ENCODE data around the gene CASTOR1. TPM values are rescaled to one million over a fixed set of nuclear protein-coding genes. Genes with fewer than 3 reads are reported as not detected.

Gene CASTOR1
- total and polyA plus RNA-seq, 2 donors (not counting 1 experiment from before 2014, with no cell fraction given) = 2.7 to 5.0 TPM

DNA sequence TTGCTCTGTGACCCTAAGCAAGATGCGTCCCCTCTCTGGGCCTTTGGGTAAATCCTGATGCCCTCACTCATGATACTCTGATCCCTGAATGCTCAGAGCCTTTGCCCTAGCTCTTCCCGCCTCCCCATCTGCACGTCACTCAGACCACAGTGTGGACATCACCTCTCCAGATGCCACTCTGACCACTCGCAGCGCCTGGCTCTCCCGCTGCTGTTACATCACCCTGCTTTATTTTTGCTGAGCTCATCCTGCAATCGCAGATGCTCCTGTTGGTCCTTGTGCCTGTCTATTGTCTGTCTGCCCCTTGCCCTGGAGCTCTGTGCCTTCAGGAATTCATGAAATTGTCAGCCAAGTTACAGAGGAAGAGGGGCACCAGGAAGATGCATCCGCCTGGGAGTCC lies 28.2 kb downstream of the CASTOR1 start:
- no peak overlapping the region for H3K27ac ChIP-seq (ENCODE audit: insufficient read depth, low read length)
- peaks cover 1% of the 10 kb centered on the region for H3K4me1 ChIP-seq (ENCODE audit: control insufficient read depth, extremely low read depth, insufficient read depth, low read length)
- no peaks in the 10 kb centered on the region for H3K36me3 ChIP-seq (ENCODE audit: control insufficient read depth, insufficient read depth, low read length)
- H3K27me3 ChIP-seq (ENCODE audit: control insufficient read depth, insufficient read depth, low read length) = no peaks in the 10 kb centered on the region
- H4K20me1 ChIP-seq (ENCODE audit: control insufficient read depth, extremely low read depth, insufficient read depth, low read length) = no peaks in the 10 kb centered on the region
- TF ChIP-seq, protein P1, sequence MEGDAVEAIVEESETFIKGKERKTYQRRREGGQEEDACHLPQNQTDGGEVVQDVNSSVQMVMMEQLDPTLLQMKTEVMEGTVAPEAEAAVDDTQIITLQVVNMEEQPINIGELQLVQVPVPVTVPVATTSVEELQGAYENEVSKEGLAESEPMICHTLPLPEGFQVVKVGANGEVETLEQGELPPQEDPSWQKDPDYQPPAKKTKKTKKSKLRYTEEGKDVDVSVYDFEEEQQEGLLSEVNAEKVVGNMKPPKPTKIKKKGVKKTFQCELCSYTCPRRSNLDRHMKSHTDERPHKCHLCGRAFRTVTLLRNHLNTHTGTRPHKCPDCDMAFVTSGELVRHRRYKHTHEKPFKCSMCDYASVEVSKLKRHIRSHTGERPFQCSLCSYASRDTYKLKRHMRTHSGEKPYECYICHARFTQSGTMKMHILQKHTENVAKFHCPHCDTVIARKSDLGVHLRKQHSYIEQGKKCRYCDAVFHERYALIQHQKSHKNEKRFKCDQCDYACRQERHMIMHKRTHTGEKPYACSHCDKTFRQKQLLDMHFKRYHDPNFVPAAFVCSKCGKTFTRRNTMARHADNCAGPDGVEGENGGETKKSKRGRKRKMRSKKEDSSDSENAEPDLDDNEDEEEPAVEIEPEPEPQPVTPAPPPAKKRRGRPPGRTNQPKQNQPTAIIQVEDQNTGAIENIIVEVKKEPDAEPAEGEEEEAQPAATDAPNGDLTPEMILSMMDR (conservative IDR thresholded peaks at IDR 0.05 in 1 of 2, IDR thresholded peaks at IDR 0.05 in 1 of 2; ENCODE audit: low read depth in 1 of 2, low read length in 2 of 2) = no peak
- TF ChIP-seq EZH2 (IDR thresholded peaks at IDR 0.05; ENCODE audit: low read length, missing control alignments) = no peak
- H3K9ac ChIP-seq (ENCODE audit: insufficient read depth, low read length) = no peak overlapping the region
- no peak overlapping the region for H3K4me2 ChIP-seq (ENCODE audit: extremely low read depth, insufficient read depth, low read length)
- DNase-seq (ENCODE audit: low read depth in 2 of 2) = no peak
- no peak overlapping the region for H3K4me3 ChIP-seq (replicated peaks in 1 of 4; ENCODE audit: control extremely low read depth in 1 of 4, insufficient read depth in 1 of 4, low read depth in 3 of 4, low read length in 4 of 4)
- H2AFZ ChIP-seq (ENCODE audit: low read length) = no peak overlapping the region
- no peaks in the 10 kb centered on the region for H3K79me2 ChIP-seq (ENCODE audit: control insufficient read depth, insufficient read depth, low read length)
- no peaks in the 10 kb centered on the region for H3K9me3 ChIP-seq (ENCODE audit: control insufficient read depth, insufficient read depth, low read depth, low read length)

DNA sequence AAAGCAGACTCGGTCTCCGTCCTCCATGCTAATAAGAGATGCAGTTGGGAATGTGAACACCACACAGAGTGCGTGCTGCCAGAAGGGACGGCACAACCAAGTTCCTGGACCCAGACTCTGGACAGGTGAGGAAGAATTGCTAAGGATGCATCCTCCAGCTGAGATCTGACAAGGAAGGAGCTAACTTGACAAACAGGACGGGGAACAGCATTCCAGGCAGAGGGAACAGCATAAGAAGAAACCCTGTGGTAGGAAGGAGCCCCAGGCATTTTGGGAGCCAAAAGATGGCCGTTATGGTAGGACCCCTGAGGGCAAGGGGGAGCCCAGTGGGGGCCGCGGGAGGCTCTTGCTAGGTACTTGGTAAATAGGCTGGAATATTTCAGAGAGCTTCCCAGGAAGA lies 28.6 kb downstream of the CASTOR1 start:
- Histone ChIP-seq H3K4me2 (ENCODE audit: extremely low read depth, insufficient read depth, low read length) (no peak overlapping the region), H3K79me2 (ENCODE audit: control insufficient read depth, insufficient read depth, low read length) (no peaks in the 10 kb centered on the region), H3K4me1 (ENCODE audit: control insufficient read depth, extremely low read depth, insufficient read depth, low read length) (peaks cover 4% of the 10 kb centered on the region), H3K9me3 (ENCODE audit: control insufficient read depth, insufficient read depth, low read depth, low read length) (no peaks in the 10 kb centered on the region), H3K9ac (ENCODE audit: insufficient read depth, low read length) (no peak overlapping the region), H2AFZ (ENCODE audit: low read length) (no peak overlapping the region), H3K27me3 (ENCODE audit: control insufficient read depth, insufficient read depth, low read length) (no peaks in the 10 kb centered on the region), H4K20me1 (ENCODE audit: control insufficient read depth, extremely low read depth, insufficient read depth, low read length) (no peaks in the 10 kb centered on the region), H3K27ac (ENCODE audit: insufficient read depth, low read length) (no peak overlapping the region), H3K36me3 (ENCODE audit: control insufficient read depth, insufficient read depth, low read length) (no peaks in the 10 kb centered on the region), H3K4me3 (replicated peaks in 1 of 4; ENCODE audit: control extremely low read depth in 1 of 4, insufficient read depth in 1 of 4, low read depth in 3 of 4, low read length in 4 of 4) (no peak overlapping the region)
- TF ChIP-seq, protein P1 (conservative IDR thresholded peaks at IDR 0.05 in 1 of 2, IDR thresholded peaks at IDR 0.05 in 1 of 2; ENCODE audit: low read depth in 1 of 2, low read length in 2 of 2) = no peak
- no peak for TF ChIP-seq EZH2 (IDR thresholded peaks at IDR 0.05; ENCODE audit: low read length, missing control alignments)
- no peak for DNase-seq (ENCODE audit: low read depth in 2 of 2)

GRCh38 chr22:30260276-30260675 lies 29.0 kb downstream of the CASTOR1 start:
- H3K4me1 ChIP-seq (ENCODE audit: control insufficient read depth, extremely low read depth, insufficient read depth, low read length) = peaks cover 4% of the 10 kb centered on the region
- H3K27ac ChIP-seq (ENCODE audit: insufficient read depth, low read length) = no peak overlapping the region
- H3K9ac ChIP-seq (ENCODE audit: insufficient read depth, low read length) = no peak overlapping the region
- DNase-seq (ENCODE audit: low read depth in 2 of 2) = no peak
- no peaks in the 10 kb centered on the region for H4K20me1 ChIP-seq (ENCODE audit: control insufficient read depth, extremely low read depth, insufficient read depth, low read length)
- H2AFZ ChIP-seq (ENCODE audit: low read length) = no peak overlapping the region
- TF ChIP-seq EZH2 (IDR thresholded peaks at IDR 0.05; ENCODE audit: low read length, missing control alignments) = no peak
- TF ChIP-seq, protein P1 (conservative IDR thresholded peaks at IDR 0.05 in 1 of 2, IDR thresholded peaks at IDR 0.05 in 1 of 2; ENCODE audit: low read depth in 1 of 2, low read length in 2 of 2) = no peak
- H3K4me2 ChIP-seq (ENCODE audit: extremely low read depth, insufficient read depth, low read length) = no peak overlapping the region
- no peaks in the 10 kb centered on the region for H3K36me3 ChIP-seq (ENCODE audit: control insufficient read depth, insufficient read depth, low read length)
- H3K79me2 ChIP-seq (ENCODE audit: control insufficient read depth, insufficient read depth, low read length) = no peaks in the 10 kb centered on the region
- H3K4me3 ChIP-seq (replicated peaks in 1 of 4; ENCODE audit: control extremely low read depth in 1 of 4, insufficient read depth in 1 of 4, low read depth in 3 of 4, low read length in 4 of 4) = no peak overlapping the region
- no peaks in the 10 kb centered on the region for H3K9me3 ChIP-seq (ENCODE audit: control insufficient read depth, insufficient read depth, low read depth, low read length)
- H3K27me3 ChIP-seq (ENCODE audit: control insufficient read depth, insufficient read depth, low read length) = no peaks in the 10 kb centered on the region

Measured in fibroblast of lung (primary cell).